ENCODE measurements around the gene SLC6A1.

GRCh38 chr3:11024181-11024580, 31.6 kb downstream of the SLC6A1 start:
- TF ChIP-seq, protein P1, sequence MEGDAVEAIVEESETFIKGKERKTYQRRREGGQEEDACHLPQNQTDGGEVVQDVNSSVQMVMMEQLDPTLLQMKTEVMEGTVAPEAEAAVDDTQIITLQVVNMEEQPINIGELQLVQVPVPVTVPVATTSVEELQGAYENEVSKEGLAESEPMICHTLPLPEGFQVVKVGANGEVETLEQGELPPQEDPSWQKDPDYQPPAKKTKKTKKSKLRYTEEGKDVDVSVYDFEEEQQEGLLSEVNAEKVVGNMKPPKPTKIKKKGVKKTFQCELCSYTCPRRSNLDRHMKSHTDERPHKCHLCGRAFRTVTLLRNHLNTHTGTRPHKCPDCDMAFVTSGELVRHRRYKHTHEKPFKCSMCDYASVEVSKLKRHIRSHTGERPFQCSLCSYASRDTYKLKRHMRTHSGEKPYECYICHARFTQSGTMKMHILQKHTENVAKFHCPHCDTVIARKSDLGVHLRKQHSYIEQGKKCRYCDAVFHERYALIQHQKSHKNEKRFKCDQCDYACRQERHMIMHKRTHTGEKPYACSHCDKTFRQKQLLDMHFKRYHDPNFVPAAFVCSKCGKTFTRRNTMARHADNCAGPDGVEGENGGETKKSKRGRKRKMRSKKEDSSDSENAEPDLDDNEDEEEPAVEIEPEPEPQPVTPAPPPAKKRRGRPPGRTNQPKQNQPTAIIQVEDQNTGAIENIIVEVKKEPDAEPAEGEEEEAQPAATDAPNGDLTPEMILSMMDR (IDR thresholded peaks at IDR 0.05) = no peak
- TF ChIP-seq POLR2A (IDR thresholded peaks at IDR 0.05; ENCODE audit: low read depth) = no peak
- TF ChIP-seq POLR2AphosphoS5 (IDR thresholded peaks at IDR 0.05) = no peak
